HL-60 (cell line): ENCODE data around the gene DCC.

Experiments
- GABPA ChIP-seq: IDR thresholded peaks from 2 replicates; pipeline ENCODE4 v1.6.1; 2012; ENCODE audit warnings: low read depth
- POLR2AphosphoS5 ChIP-seq: IDR thresholded peaks from 2 replicates; pipeline ENCODE4 v1.6.1; 2012; ENCODE audit warnings: low read depth
- REST ChIP-seq: IDR thresholded peaks from 2 replicates; pipeline ENCODE4 v1.6.1; 2012; ENCODE audit warnings: low read depth; ENCODE audit not compliant: insufficient replicate concordance
- SPI1 ChIP-seq: IDR thresholded peaks from 2 replicates; pipeline ENCODE4 v1.6.1; 2012; ENCODE audit warnings: low read depth, mild to moderate bottlenecking, borderline replicate concordance
- TF ChIP-seq, protein P1 (sequence below): IDR thresholded peaks from one replicate; pipeline ENCODE4 v1.5.1; 2011; ENCODE audit warnings: low read length, control low read depth, inconsistent platforms; ENCODE audit not compliant: insufficient read depth

GRCh38 chr18:52596748-52597435 is 256.9 kb downstream of the DCC start:
- TF ChIP-seq, protein P1, sequence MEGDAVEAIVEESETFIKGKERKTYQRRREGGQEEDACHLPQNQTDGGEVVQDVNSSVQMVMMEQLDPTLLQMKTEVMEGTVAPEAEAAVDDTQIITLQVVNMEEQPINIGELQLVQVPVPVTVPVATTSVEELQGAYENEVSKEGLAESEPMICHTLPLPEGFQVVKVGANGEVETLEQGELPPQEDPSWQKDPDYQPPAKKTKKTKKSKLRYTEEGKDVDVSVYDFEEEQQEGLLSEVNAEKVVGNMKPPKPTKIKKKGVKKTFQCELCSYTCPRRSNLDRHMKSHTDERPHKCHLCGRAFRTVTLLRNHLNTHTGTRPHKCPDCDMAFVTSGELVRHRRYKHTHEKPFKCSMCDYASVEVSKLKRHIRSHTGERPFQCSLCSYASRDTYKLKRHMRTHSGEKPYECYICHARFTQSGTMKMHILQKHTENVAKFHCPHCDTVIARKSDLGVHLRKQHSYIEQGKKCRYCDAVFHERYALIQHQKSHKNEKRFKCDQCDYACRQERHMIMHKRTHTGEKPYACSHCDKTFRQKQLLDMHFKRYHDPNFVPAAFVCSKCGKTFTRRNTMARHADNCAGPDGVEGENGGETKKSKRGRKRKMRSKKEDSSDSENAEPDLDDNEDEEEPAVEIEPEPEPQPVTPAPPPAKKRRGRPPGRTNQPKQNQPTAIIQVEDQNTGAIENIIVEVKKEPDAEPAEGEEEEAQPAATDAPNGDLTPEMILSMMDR = no peak
- TF ChIP-seq REST (no peak), POLR2AphosphoS5 (no peak), GABPA (no peak), SPI1 (no peak)
